T-helper 1 cell treated with Interleukin-12 subunit alpha and Interleukin-12 subunit beta and Interleukin-4 antibody, amounts not matched to agents 30 μg/mL and 1 μg/mL, for 36 hours (primary cell): ENCODE measurements around the gene SPANXA1.
"Not testable (repeated sequence)": the region's sequence is repeated elsewhere in the genome, so short reads cannot be mapped to it uniquely, and the experiment has no call there.

Source experiments
- H3K27ac Mint-ChIP-seq: one replicate; pipeline ENCODE4 v1.8.0; 2021; ENCODE audit warnings: mild to moderate bottlenecking, mixed read lengths
- H3K27me3 Mint-ChIP-seq: one replicate; pipeline ENCODE4 v1.8.0; 2021; ENCODE audit warnings: low read depth, mixed read lengths
- H3K36me3 Mint-ChIP-seq: one replicate; pipeline ENCODE4 v1.8.0; 2021; ENCODE audit warnings: low read depth, mixed read lengths
- H3K4me1 Mint-ChIP-seq: one replicate; pipeline ENCODE4 v1.8.0; 2021; ENCODE audit warnings: low read depth, mixed read lengths
- H3K4me3 Mint-ChIP-seq: one replicate; pipeline ENCODE4 v1.8.0; 2021; ENCODE audit warnings: mild to moderate bottlenecking, moderate library complexity, mixed read lengths
- H3K9me3 Mint-ChIP-seq: one replicate; pipeline ENCODE4 v1.8.0; 2021; ENCODE audit warnings: mixed read lengths

Gene SPANXA1

GRCh38 chrX:141584638-141585037 is at the start of gene SPANXA1:
SPANXA1 (minus strand) TSS chrX:141584738; CDS start chrX:141584678, 60 bp downstream.
- H3K4me3 Mint-ChIP-seq, H3K27ac Mint-ChIP-seq, H3K9me3 Mint-ChIP-seq, H3K4me1 Mint-ChIP-seq, H3K27me3 Mint-ChIP-seq, H3K36me3 Mint-ChIP-seq: not testable (repeated sequence)

GRCh38 chrX:141632124-141632523 is 47.6 kb upstream of the SPANXA1 start:
- H3K9me3 Mint-ChIP-seq, result peaks cover 10% of the 10 kb centered on the region
- H3K27me3 Mint-ChIP-seq, result no peaks in the 10 kb centered on the region
- no peak overlapping the region for H3K27ac Mint-ChIP-seq
- H3K36me3 Mint-ChIP-seq, result no peaks in the 10 kb centered on the region
- H3K4me1 Mint-ChIP-seq, result no peaks in the 10 kb centered on the region
- no peak overlapping the region for H3K4me3 Mint-ChIP-seq

- no peaks in the 10 kb centered on the region for H3K36me3 Mint-ChIP-seq
- H3K9me3 Mint-ChIP-seq, result peaks cover 5% of the 10 kb centered on the region
- no peaks in the 10 kb centered on the region for H3K4me1 Mint-ChIP-seq
- no peak overlapping the region for H3K4me3 Mint-ChIP-seq
- H3K27ac Mint-ChIP-seq, result no peak overlapping the region
- no peaks in the 10 kb centered on the region for H3K27me3 Mint-ChIP-seq
Observed at GRCh38 chrX:141619336-141619735, 34.8 kb upstream of the SPANXA1 start.

- no peak overlapping the region for H3K27ac Mint-ChIP-seq
Observed at GRCh38 chrX:141609111-141609510, 24.6 kb upstream of the SPANXA1 start.

GRCh38 chrX:141589408-141589807 is 4.9 kb upstream of the SPANXA1 start, which contains the start of gene SPANXA2:
SPANXA2 (plus strand) TSS chrX:141589708; CDS start chrX:141589768, 60 bp downstream.
- H3K36me3 Mint-ChIP-seq, H3K4me3 Mint-ChIP-seq, H3K4me1 Mint-ChIP-seq, H3K27me3 Mint-ChIP-seq, H3K9me3 Mint-ChIP-seq, H3K27ac Mint-ChIP-seq: not testable (repeated sequence)

More at GRCh38 chrX:141609111-141609510, 24.6 kb upstream of the SPANXA1 start:
- H3K27me3 Mint-ChIP-seq, result no peaks in the 10 kb centered on the region
- no peaks in the 10 kb centered on the region for H3K4me1 Mint-ChIP-seq
- H3K4me3 Mint-ChIP-seq, result no peak overlapping the region
- H3K9me3 Mint-ChIP-seq, result peaks cover 4% of the 10 kb centered on the region
- H3K36me3 Mint-ChIP-seq, result no peaks in the 10 kb centered on the region

GRCh38 chrX:141542551-141542950 is 42.0 kb downstream of the SPANXA1 start:
- not testable (repeated sequence) for H3K4me1 Mint-ChIP-seq, H3K27ac Mint-ChIP-seq, H3K36me3 Mint-ChIP-seq, H3K4me3 Mint-ChIP-seq, H3K27me3 Mint-ChIP-seq, H3K9me3 Mint-ChIP-seq
